ENCODE results near the gene TNFSF12.
A peak's percentile ranks its signal among the peaks of the same experiment; 100 is the strongest.

The TNFSF12 gene

DNA sequence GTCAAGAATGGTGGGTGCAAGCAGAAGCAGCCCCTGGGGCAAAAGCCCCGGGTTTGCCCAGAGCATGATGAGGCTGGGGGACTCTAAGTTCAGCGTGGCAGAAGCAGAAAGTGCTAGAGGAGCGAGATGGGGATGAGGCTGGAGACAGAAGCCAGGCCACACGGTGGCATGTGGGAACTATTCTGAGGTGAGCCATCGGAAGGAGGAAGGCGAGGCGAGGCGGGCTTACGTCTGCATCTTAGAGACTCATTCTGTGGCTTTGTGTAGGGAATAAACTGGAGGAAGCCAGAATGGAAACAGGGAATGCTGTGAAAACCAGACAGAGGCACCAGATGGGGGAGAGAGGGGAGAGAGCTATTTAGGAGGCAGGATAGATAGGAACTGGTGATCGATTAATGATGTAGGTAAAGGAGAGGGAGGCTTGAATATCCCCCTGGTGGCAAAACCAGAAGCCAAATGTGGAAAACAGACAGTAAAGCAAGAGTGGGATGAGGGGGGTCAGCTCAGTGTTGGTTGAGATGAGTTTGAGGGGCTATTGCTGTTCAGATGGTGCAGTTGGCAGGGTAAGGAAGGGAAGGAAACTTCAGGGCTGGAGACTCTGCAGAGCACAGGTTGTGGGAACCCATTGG, 6.6 kb downstream of the TNFSF12 start:
- Histone ChIP-seq H3K4me3 (no peak overlapping the region), H3K9me3 (no peaks in the 10 kb centered on the region), H3K4me1 (no peaks in the 10 kb centered on the region), H3K27me3 (ENCODE audit: low read depth) (no peaks in the 10 kb centered on the region), H3K36me3 (replicated peaks) (no peaks in the 10 kb centered on the region)
- DNase-seq (ENCODE audit: low spot score in 2 of 2) = no peak
- in situ Hi-C loops (cut with MboI; ENCODE audit: low sequenced_read_pairs) = no loop called here

DNA sequence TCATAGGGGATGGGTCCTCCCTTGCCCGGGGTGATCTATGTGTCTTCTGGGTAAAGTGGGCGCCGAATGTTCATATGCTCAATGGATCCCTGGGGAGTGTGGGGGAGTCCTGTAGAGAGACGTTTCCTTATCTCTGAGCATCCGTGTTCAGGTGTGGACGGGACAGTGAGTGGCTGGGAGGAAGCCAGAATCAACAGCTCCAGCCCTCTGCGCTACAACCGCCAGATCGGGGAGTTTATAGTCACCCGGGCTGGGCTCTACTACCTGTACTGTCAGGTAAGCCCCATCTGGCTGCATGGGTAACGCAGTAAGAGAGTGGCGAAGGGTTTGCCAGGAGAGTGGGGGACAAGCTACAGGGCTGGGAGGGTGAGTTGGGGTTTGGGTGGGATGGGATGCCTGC, 7.8 kb downstream of the TNFSF12 start:
- no peaks in the 10 kb centered on the region for H3K36me3 ChIP-seq (replicated peaks)
- DNase-seq (ENCODE audit: low spot score in 2 of 2) = no peak
- in situ Hi-C loops (cut with MboI; ENCODE audit: low sequenced_read_pairs) = no loop called here
- peaks cover 4% of the 10 kb centered on the region for H3K4me1 ChIP-seq
- no peak overlapping the region for H3K4me3 ChIP-seq
- H3K9me3 ChIP-seq = no peaks in the 10 kb centered on the region
- H3K27me3 ChIP-seq (ENCODE audit: low read depth) = no peaks in the 10 kb centered on the region

DNA sequence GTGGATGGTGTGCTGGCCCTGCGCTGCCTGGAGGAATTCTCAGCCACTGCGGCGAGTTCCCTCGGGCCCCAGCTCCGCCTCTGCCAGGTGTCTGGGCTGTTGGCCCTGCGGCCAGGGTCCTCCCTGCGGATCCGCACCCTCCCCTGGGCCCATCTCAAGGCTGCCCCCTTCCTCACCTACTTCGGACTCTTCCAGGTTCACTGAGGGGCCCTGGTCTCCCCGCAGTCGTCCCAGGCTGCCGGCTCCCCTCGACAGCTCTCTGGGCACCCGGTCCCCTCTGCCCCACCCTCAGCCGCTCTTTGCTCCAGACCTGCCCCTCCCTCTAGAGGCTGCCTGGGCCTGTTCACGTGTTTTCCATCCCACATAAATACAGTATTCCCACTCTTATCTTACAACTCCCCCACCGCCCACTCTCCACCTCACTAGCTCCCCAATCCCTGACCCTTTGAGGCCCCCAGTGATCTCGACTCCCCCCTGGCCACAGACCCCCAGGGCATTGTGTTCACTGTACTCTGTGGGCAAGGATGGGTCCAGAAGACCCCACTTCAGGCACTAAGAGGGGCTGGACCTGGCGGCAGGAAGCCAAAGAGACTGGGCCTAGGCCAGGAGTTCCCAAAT, 8.4 kb downstream of the TNFSF12 start:
- Histone ChIP-seq H3K4me3 (no peak overlapping the region), H3K9me3 (no peaks in the 10 kb centered on the region), H3K36me3 (replicated peaks) (no peaks in the 10 kb centered on the region; the same call in 1 of the 2 replicates), H3K4me1 (peaks cover 4% of the 10 kb centered on the region), H3K27me3 (ENCODE audit: low read depth) (no peaks in the 10 kb centered on the region)
- DNase-seq (ENCODE audit: low spot score in 2 of 2) = no peak
- in situ Hi-C loops (cut with MboI; ENCODE audit: low sequenced_read_pairs) = no loop called here

DNA sequence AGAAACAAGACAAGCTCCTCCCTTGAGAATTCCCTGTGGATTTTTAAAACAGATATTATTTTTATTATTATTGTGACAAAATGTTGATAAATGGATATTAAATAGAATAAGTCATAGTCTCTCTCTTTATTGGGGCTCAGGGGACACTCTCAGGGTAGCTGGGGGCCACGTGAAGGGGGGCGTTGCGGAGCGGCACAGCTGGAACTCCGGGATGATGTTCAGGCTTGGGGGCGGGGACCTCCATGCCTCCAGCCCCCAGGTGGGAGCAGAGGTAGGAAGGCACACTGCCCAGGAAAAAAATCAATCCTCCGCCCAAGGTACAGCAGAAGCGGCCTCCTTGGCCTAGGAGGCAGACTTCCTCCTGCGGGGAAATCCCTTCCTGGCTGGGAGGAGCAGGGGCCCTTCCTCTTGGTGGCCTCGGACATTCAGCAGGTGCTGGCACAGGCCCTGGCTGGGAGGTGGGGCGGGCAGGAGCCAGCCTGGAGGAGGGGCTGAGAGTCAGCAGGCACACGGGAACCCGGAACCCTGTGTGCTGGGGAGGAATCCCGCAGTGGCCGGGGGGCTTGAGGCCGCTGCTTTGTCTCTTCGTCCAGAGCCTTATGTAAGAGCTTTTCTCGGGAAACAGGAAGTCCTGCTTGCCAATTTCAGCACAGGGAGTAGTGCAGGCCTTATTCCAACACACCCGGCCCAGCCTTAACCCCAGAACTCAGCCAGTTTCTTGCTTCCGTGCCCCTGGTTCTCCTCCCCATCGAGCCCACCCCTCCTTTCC, 9.1 kb downstream of the TNFSF12 start:
- H3K27me3 ChIP-seq (ENCODE audit: low read depth) = no peaks in the 10 kb centered on the region
- H3K36me3 ChIP-seq (replicated peaks) = no peaks in the 10 kb centered on the region; the same call in none of the 2 replicates
- peaks cover 7% of the 10 kb centered on the region for H3K4me1 ChIP-seq
- H3K9me3 ChIP-seq = no peaks in the 10 kb centered on the region
- no peak for DNase-seq (ENCODE audit: low spot score in 2 of 2)
- no peak overlapping the region for H3K4me3 ChIP-seq
- in situ Hi-C loops (cut with MboI; ENCODE audit: low sequenced_read_pairs) = no loop called here

DNA sequence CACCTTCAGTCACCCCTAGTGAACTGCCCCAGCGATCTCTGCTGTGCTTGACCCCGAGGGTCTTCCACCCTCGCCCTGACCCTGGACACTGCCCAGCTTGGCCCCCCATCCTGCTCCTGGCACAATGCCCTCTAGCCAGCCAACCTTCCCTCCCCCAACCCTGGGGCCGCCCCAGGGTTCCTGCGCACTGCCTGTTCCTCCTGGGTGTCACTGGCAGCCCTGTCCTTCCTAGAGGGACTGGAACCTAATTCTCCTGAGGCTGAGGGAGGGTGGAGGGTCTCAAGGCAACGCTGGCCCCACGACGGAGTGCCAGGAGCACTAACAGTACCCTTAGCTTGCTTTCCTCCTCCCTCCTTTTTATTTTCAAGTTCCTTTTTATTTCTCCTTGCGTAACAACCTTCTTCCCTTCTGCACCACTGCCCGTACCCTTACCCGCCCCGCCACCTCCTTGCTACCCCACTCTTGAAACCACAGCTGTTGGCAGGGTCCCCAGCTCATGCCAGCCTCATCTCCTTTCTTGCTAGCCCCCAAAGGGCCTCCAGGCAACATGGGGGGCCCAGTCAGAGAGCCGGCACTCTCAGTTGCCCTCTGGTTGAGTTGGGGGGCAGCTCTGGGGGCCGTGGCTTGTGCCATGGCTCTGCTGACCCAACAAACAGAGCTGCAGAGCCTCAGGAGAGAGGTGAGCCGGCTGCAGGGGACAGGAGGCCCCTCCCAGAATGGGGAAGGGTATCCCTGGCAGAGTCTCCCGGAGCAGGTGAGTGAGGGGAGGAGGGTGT, 9.9 kb downstream of the TNFSF12 start, which contains the start of gene TNFSF13:
Gene TNFSF13, plus strand, starts transcription at position 207 of the 776 bp plus-strand sequence. Its CDS starts 290 bp downstream, at position 497.
- Histone ChIP-seq H3K4me3 (no peak within 1 kb of the TSS), H3K27me3 (ENCODE audit: low read depth) (no peaks in the 10 kb centered on the region), H3K36me3 (replicated peaks) (peaks cover 3% of the 10 kb centered on the region), H3K4me1 (peaks cover 9% of the 10 kb centered on the region), H3K9me3 (no peaks in the 10 kb centered on the region)
- no peak for DNase-seq (ENCODE audit: low spot score in 2 of 2)
- in situ Hi-C loops (cut with MboI; ENCODE audit: low sequenced_read_pairs) = no loop called here

DNA sequence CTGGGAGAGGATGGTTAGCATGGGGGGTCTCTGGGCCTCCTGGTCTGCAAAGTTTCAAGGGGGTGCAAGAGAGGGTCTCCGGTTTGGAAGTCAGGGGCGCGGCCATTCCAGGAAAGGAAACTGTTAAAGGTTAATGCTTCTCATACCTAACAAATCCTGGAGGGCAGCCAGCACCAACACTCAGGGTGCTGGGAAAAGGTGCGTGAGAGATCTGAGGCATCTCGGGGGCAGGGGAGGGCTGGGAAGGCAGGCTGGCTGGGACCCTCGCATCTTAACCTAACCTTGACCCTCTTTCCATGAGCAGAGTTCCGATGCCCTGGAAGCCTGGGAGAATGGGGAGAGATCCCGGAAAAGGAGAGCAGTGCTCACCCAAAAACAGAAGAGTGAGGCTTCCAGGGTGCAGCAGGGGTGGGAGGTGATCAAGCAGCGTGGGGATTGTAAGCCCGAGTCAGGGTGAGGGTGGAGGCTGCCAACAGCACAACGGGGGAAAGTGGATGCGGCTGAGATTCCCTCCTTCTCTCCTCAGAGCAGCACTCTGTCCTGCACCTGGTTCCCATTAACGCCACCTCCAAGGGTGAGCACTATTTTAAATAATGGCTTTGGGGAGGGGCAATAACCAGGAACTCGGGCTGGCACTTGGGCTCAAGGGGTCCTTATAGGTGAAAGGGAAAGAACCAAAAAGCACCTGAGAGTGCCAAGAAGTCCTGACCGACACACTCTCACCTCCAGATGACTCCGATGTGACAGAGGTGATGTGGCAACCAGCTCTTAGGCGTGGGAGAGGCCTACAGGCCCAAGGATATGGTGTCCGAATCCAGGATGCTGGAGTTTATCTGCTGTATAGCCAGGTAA, 10.7 kb downstream of the TNFSF12 start:
- no peaks in the 10 kb centered on the region for H3K27me3 ChIP-seq (ENCODE audit: low read depth)
- peaks cover 11% of the 10 kb centered on the region for H3K4me1 ChIP-seq
- H3K9me3 ChIP-seq = no peaks in the 10 kb centered on the region
- peaks cover 12% of the 10 kb centered on the region for H3K36me3 ChIP-seq (replicated peaks)
- no peak for DNase-seq (ENCODE audit: low spot score in 2 of 2)
- in situ Hi-C loops (cut with MboI; ENCODE audit: low sequenced_read_pairs) = no loop called here
- H3K4me3 ChIP-seq = no peak overlapping the region

DNA sequence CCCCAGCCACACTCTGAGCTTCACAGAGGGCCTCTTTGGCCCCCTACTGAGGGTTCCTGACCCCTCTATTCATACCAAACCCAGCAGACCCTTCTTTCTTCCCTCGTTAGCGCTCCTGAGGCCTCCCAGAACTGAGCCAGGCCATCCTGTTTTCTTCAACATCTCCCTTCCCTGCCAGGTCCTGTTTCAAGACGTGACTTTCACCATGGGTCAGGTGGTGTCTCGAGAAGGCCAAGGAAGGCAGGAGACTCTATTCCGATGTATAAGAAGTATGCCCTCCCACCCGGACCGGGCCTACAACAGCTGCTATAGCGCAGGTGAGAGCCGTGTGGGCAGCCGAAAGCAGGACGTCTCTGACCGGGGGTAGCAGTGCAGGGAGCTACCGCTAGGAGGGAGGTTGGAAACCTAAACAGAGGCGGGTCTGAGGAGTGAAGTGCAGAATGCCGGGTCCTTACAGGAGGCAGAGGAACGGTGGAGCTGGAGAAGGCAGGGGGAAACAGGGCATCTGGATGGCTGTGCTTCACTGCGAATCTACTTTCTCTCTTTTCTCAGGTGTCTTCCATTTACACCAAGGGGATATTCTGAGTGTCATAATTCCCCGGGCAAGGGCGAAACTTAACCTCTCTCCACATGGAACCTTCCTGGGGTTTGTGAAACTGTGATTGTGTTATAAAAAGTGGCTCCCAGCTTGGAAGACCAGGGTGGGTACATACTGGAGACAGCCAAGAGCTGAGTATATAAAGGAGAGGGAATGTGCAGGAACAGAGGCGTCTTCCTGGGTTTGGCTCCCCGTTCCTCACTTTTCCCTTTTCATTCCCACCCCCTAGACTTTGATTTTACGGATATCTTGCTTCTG, 11.5 kb downstream of the TNFSF12 start:
- peaks cover 20% of the 10 kb centered on the region for H3K36me3 ChIP-seq (replicated peaks)
- peak overlapping the region; percentile 90 for H3K4me3 ChIP-seq
- no peaks in the 10 kb centered on the region for H3K9me3 ChIP-seq
- in situ Hi-C loops (cut with MboI; ENCODE audit: low sequenced_read_pairs) = no loop called here
- peak; percentile 76 to 87 for DNase-seq (ENCODE audit: low spot score in 2 of 2)
- no peaks in the 10 kb centered on the region for H3K27me3 ChIP-seq (ENCODE audit: low read depth)
- H3K4me1 ChIP-seq = peaks cover 11% of the 10 kb centered on the region

DNA sequence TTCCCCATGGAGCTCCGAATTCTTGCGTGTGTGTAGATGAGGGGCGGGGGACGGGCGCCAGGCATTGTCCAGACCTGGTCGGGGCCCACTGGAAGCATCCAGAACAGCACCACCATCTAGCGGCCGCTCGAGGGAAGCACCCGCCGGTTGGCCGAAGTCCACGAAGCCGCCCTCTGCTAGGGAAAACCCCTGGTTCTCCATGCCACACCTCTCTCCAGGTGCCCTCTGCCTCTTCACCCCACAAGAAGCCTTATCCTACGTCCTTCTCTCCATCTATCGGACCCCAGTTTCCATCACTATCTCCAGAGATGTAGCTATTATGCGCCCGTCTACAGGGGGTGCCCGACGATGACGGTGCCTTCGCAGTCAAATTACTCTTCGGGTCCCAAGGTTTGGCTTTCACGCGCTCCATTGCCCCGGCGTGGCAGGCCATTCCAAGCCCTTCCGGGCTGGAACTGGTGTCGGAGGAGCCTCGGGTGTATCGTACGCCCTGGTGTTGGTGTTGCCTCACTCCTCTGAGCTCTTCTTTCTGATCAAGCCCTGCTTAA, 12.2 kb downstream of the TNFSF12 start:
- peaks cover 27% of the 10 kb centered on the region for H3K36me3 ChIP-seq (replicated peaks)
- H3K4me3 ChIP-seq = peak overlapping the region; percentile 90
- H3K4me1 ChIP-seq = peaks cover 11% of the 10 kb centered on the region
- H3K27me3 ChIP-seq (ENCODE audit: low read depth) = no peaks in the 10 kb centered on the region
- peak; percentile 88 to 95 for DNase-seq (ENCODE audit: low spot score in 2 of 2)
- H3K9me3 ChIP-seq = no peaks in the 10 kb centered on the region
- in situ Hi-C loops (cut with MboI; ENCODE audit: low sequenced_read_pairs) = no loop called here

DNA sequence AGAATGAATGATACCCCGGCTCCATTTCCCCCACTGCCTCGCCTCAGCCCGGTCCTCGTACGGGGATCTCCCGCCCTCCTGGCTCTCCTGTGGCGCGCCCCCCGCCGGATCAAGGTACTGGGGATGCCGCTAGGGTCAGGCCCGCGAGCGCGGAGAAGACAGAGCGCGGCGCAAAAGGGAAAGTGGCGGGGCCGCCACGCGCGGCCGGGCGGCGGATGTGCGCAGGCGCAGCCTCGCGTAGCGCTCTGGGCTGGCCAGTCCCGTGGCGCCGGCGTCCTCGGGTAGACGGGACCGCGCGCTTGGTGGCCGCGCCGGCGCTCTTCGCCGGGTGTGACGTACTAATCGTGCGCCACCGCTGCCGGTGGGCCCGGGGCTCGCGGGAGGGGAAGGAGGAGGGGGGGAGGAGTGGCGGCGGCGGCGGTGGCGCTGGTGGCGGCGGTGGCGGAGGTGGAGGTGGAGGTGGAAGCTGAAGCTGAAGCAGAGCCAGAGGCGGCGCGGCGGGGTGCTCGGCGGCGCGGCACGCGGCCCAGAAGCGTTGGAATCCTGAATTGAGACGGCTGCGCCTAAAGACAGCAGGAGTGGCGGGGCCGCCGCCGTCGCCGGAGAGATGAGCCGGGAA, 12.8 kb downstream of the TNFSF12 start, which contains the start of gene SENP3:
Gene SENP3, plus strand, starts transcription at position 331 of the 619 bp plus-strand sequence. CDS start 1,158 bp downstream, outside the sequence.
- Histone ChIP-seq H3K36me3 (replicated peaks) (peaks cover 30% of the 10 kb centered on the region), H3K27me3 (ENCODE audit: low read depth) (no peaks in the 10 kb centered on the region), H3K4me3 (peak within 1 kb of the TSS; percentile 90), H3K9me3 (no peaks in the 10 kb centered on the region), H3K4me1 (peaks cover 11% of the 10 kb centered on the region)
- in situ Hi-C loops (cut with MboI; ENCODE audit: low sequenced_read_pairs) = no loop called here
- peak; percentile 82 to 92 for DNase-seq (ENCODE audit: low spot score in 2 of 2)

DNA sequence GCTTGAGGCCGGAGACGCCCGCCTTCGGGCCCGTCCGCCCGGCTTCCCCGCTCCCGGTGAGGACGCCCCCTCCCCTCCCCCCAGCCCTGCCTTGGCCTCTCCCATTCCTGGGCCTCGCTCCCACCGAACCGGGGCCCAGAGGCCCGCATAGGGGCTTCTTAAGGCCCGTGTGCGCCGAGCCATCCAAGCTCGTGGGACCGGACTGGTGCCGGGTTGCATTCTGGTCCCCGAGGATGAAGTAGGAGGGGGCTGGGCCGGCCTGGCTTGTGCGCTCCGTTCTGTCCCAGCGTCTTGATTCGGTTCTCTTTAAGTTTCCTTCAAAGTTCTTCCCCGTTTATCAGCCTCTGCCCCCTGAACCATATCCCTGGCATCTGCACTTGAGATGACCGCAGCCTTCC, 13.3 kb downstream of the TNFSF12 start:
- Histone ChIP-seq H3K9me3 (no peaks in the 10 kb centered on the region), H3K4me3 (peak overlapping the region; percentile 90), H3K27me3 (ENCODE audit: low read depth) (no peaks in the 10 kb centered on the region), H3K4me1 (peaks cover 11% of the 10 kb centered on the region), H3K36me3 (replicated peaks) (peaks cover 35% of the 10 kb centered on the region)
- DNase-seq (ENCODE audit: low spot score in 2 of 2) = no peak
- in situ Hi-C loops (cut with MboI; ENCODE audit: low sequenced_read_pairs) = no loop called here

DNA sequence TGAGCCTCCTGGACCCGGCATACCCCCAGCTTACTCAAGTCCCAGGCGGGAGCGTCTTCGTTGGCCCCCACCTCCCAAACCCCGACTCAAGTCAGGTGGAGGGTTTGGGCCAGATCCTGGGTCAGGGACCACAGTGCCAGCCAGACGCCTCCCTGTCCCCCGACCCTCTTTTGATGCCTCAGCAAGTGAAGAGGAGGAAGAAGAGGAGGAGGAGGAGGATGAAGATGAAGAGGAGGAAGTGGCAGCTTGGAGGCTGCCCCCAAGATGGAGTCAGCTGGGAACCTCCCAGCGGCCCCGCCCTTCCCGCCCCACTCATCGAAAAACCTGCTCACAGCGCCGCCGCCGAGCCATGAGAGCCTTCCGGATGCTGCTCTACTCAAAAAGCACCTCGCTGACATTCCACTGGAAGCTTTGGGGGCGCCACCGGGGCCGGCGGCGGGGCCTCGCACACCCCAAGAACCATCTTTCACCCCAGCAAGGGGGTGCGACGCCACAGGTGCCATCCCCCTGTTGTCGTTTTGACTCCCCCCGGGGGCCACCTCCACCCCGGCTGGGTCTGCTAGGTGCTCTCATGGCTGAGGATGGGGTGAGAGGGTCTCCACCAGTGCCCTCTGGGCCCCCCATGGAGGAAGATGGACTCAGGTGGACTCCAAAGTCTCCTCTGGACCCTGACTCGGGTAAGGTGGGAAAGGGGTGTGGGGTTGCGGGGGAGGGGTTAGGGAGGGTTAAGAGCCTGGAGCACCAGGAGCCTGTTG, 14.4 kb downstream of the TNFSF12 start:
- Histone ChIP-seq H3K27me3 (ENCODE audit: low read depth) (no peaks in the 10 kb centered on the region), H3K4me3 (peak overlapping the region; percentile 90), H3K36me3 (replicated peaks) (peaks cover 42% of the 10 kb centered on the region), H3K9me3 (no peaks in the 10 kb centered on the region), H3K4me1 (peaks cover 11% of the 10 kb centered on the region)
- no peak for DNase-seq (ENCODE audit: low spot score in 2 of 2)
- in situ Hi-C loops (cut with MboI; ENCODE audit: low sequenced_read_pairs) = no loop called here

Measured in HAP-1 (cell line).